ENCODE data around the gene GOLGA6D.

DNA sequence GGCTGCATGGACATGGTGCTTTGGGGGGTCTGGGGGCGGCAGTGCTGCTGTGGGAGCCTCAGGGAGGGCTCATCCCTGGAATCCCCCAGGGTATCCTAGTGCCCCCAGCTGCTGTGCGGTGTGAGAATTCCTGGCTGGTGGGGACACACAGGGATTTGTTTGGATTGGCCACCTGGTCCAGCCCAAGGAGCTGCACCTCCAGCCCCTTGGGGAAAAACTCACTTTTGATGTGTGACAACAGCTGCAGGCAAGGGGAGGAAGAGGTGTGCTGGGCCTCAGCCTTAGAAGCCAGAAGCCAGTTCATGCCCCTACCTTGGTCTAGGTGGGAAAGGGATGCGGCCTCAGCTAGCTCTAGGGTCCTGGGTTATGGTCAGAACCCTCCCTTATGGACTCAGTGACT, 44.9 kb downstream of the GOLGA6D start:
- no peak for TF ChIP-seq JUN (IDR thresholded peaks at IDR 0.05; ENCODE audit: borderline replicate concordance, insufficient read depth, insufficient read length, low read depth)
- TF ChIP-seq, protein P1, sequence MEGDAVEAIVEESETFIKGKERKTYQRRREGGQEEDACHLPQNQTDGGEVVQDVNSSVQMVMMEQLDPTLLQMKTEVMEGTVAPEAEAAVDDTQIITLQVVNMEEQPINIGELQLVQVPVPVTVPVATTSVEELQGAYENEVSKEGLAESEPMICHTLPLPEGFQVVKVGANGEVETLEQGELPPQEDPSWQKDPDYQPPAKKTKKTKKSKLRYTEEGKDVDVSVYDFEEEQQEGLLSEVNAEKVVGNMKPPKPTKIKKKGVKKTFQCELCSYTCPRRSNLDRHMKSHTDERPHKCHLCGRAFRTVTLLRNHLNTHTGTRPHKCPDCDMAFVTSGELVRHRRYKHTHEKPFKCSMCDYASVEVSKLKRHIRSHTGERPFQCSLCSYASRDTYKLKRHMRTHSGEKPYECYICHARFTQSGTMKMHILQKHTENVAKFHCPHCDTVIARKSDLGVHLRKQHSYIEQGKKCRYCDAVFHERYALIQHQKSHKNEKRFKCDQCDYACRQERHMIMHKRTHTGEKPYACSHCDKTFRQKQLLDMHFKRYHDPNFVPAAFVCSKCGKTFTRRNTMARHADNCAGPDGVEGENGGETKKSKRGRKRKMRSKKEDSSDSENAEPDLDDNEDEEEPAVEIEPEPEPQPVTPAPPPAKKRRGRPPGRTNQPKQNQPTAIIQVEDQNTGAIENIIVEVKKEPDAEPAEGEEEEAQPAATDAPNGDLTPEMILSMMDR (IDR thresholded peaks at IDR 0.05; ENCODE audit: extremely low read depth in 1 of 2, insufficient read depth in 1 of 2, low read depth in 1 of 2, low read length in 2 of 2) = no peak
- no peak for TF ChIP-seq FOS (IDR thresholded peaks at IDR 0.05; ENCODE audit: borderline replicate concordance, insufficient read depth, low read length)
- TF ChIP-seq POLR2AphosphoS5 (IDR thresholded peaks at IDR 0.05; ENCODE audit: insufficient read depth, low read depth, low read length) = no peak
- no peak for TF ChIP-seq POLR2A (IDR thresholded peaks at IDR 0.05; ENCODE audit: low read depth, low read length)
- TF ChIP-seq EZH2 (IDR thresholded peaks at IDR 0.05; ENCODE audit: borderline replicate concordance, low read depth, low read length, severe bottlenecking) = no peak
- TF ChIP-seq GATA2 (IDR thresholded peaks at IDR 0.05; ENCODE audit: insufficient read depth, insufficient read length, low read depth, low read length) = no peak

Measured in endothelial cell of umbilical vein (primary cell).